ENCODE data around the gene STK4. TPM values are rescaled to one million over a fixed set of nuclear protein-coding genes. Genes with fewer than 3 reads are reported as not detected.

The STK4 gene
- total RNA-seq, 6 experiments from 2014 or later: 34.3 to 46.6 (median 36.6) TPM

DNA sequence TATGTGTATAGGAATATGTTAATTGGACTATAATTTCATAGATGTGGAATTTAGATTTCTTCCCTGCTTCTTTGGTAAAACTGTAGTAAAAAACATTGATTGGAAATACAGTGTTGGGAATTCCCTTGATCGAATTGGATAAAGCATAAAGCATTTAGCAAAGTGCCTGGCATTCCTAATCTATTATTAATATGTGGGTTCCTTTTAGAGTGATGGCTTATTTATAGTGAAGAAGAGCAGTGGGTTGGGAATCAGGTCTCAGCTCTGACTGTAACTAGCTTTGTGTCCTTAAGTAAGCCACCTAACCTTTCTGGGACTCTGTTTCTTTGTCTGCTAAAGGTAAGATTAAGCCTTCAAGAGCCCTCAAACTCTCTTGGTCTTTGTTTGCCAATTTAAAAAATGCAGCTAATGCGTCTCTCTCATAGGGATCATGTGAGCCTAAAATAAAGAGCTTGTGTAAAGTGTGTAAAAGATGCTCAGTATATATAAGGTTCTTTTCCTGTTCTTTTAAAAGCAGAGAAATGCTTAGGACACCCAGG is 81.3 kb downstream of the STK4 start:
- DNase-seq: no peak
- Mint-ChIP-seq H3K27ac (peak overlapping the region; percentile 27; the same call in 1 of the 2 replicates), H3K36me3 (ENCODE audit: low read depth) (peaks cover 24% of the 10 kb centered on the region), H3K9me3 (no peaks in the 10 kb centered on the region), H3K4me1 (ENCODE audit: low read depth) (peaks cover 74% of the 10 kb centered on the region), H3K4me3 (no peak overlapping the region), H3K27me3 (ENCODE audit: insufficient read depth) (no peaks in the 10 kb centered on the region)
- TF ChIP-seq, protein P1, sequence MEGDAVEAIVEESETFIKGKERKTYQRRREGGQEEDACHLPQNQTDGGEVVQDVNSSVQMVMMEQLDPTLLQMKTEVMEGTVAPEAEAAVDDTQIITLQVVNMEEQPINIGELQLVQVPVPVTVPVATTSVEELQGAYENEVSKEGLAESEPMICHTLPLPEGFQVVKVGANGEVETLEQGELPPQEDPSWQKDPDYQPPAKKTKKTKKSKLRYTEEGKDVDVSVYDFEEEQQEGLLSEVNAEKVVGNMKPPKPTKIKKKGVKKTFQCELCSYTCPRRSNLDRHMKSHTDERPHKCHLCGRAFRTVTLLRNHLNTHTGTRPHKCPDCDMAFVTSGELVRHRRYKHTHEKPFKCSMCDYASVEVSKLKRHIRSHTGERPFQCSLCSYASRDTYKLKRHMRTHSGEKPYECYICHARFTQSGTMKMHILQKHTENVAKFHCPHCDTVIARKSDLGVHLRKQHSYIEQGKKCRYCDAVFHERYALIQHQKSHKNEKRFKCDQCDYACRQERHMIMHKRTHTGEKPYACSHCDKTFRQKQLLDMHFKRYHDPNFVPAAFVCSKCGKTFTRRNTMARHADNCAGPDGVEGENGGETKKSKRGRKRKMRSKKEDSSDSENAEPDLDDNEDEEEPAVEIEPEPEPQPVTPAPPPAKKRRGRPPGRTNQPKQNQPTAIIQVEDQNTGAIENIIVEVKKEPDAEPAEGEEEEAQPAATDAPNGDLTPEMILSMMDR (IDR thresholded peaks at IDR 0.05): no peak

DNA sequence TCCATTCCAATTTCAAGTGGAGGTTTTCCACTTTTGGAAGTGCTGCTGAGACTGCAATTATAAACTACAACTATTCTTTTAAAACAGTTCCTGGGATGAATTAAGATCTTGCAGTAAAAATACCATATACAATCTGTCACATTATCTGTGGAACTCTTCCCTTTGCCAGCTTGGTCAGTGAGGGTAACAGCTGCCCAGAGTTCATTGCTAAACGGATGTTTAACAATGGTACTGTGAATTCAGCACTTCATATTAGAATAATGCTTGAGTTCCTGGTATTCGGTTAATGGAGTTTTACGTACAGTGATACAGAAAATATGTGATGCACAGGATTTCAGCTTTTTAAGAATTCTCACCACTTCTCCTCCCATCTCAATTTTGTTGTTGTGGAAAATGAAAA is 83.1 kb downstream of the STK4 start:
- Mint-ChIP-seq H3K4me3 (no peak overlapping the region), H3K36me3 (ENCODE audit: low read depth) (peaks cover 14% of the 10 kb centered on the region), H3K27ac (peak overlapping the region; percentile 34), H3K27me3 (ENCODE audit: insufficient read depth) (no peaks in the 10 kb centered on the region), H3K4me1 (ENCODE audit: low read depth) (peaks cover 72% of the 10 kb centered on the region), H3K9me3 (no peaks in the 10 kb centered on the region)
- TF ChIP-seq, protein P1 (IDR thresholded peaks at IDR 0.05): no peak
- no peak for DNase-seq

DNA sequence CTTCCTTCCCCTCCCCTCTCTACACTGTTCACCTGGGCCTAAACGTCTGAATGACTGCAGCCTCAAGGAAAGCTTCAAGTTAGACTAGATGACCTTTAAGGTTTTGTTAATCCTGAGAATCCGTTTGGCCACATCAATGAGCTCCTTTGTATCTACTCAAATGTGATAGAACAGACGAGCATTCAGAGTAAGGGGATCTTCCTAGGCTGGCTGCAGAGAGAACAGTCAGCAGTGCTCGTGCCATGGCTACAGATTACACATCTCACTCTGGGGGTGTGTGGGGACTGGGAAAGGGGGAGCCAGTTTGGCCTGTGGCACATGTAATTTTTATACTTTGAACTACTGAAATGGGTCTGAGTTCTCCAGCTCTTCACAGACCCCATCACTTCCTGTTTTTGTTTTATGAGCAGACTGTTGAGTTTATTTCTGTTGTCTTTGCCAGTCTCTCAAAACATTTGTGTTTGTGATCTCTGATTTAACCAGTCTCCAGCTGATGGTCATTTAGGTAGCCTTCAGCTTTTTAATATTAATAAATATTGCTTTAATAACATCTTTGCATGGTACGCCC is 83.7 kb downstream of the STK4 start:
- H3K27me3 Mint-ChIP-seq (ENCODE audit: insufficient read depth): no peaks in the 10 kb centered on the region
- H3K27ac Mint-ChIP-seq: peak overlapping the region; percentile 34
- TF ChIP-seq, protein P1 (IDR thresholded peaks at IDR 0.05): no peak
- DNase-seq: no peak
- H3K9me3 Mint-ChIP-seq: no peaks in the 10 kb centered on the region
- peaks cover 70% of the 10 kb centered on the region for H3K4me1 Mint-ChIP-seq (ENCODE audit: low read depth)
- no peak overlapping the region for H3K4me3 Mint-ChIP-seq
- peaks cover 19% of the 10 kb centered on the region for H3K36me3 Mint-ChIP-seq (ENCODE audit: low read depth)

DNA sequence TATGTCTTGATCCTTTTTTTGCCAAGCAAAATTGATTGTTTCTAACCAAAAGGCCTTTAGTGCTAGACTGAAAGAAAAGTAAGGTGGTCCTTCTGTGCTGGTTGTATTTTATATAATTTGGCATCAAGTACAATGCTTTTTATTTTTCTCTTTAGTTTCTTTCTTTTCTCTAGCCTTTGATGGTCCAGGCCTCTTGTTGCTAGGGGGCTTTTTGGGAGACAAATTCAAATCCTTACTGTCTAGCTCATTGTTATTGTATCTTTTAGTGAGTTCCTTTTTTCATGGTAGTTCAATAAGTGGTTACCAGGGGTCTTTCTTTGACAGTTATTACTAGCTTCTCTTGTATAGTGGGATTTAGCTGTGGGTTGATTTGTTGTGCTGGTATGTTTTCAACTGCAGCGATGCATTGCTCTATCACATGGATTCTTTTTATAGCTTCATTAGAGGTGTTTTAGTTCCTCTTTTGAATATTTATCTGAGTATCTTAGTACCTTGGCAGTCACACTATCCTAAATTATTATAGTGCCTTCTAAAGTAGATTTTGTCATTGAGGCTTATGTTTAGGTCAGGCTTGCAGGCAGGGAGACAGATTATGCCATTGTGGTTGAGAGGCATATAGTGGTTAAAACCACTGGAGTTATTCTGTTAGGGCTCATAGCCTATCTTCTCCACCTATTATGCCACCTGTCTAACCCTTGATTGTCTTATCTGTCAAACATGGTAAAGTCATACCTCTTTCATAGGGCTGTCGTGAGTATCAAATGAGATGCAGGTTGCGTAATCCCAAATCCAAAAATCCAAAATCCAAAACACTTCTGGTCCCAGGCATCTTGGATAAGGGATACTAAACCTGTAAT is 85.1 kb downstream of the STK4 start:
- no peaks in the 10 kb centered on the region for H3K27me3 Mint-ChIP-seq (ENCODE audit: insufficient read depth)
- H3K9me3 Mint-ChIP-seq: no peaks in the 10 kb centered on the region
- no peak overlapping the region for H3K4me3 Mint-ChIP-seq
- peaks cover 76% of the 10 kb centered on the region for H3K4me1 Mint-ChIP-seq (ENCODE audit: low read depth)
- H3K36me3 Mint-ChIP-seq (ENCODE audit: low read depth): peaks cover 28% of the 10 kb centered on the region
- no peak overlapping the region for H3K27ac Mint-ChIP-seq
- TF ChIP-seq, protein P1 (IDR thresholded peaks at IDR 0.05): no peak
- no peak for DNase-seq

DNA sequence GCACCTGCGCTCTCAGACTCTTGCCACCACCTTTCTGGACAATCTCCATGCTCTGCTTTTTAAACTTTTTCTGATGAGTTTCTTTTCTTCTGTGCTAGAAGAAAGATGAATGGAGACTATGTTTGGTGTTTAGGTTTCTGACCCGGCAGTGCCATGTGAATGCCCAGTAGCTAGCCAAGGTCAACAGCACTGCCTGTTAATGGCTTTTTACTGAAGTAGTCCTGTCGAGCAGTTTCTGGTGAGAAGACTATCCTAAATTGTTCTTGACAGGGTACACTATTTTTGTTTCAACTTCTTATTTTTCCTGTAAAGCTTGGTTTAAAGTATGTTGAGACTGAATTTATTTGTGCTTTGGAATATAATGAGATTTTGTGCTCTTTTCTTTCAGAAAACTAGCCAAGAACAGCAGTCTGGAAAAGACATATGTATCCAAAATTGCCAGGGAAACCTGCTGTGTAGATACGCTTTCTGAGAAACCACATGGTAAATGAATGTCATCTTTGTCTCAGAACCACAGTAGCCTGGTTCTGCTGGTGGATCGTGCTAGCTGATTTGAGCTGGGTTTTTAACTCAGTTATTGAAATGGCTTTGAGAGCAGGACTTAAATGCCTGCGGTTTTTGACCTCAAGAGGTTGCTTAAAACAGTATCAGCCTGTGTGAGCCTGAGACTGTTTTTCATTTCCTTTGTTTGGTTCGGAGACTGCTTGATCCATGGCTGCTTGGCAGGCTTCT is 86.6 kb downstream of the STK4 start:
- TF ChIP-seq, protein P1 (IDR thresholded peaks at IDR 0.05): no peak
- H3K4me1 Mint-ChIP-seq (ENCODE audit: low read depth): peaks cover 66% of the 10 kb centered on the region
- H3K27ac Mint-ChIP-seq: peak overlapping the region; percentile 81

More for the DNA sequence above, 86.6 kb downstream of the STK4 start:
- Mint-ChIP-seq H3K9me3 (no peaks in the 10 kb centered on the region), H3K36me3 (ENCODE audit: low read depth) (peaks cover 30% of the 10 kb centered on the region), H3K4me3 (peak overlapping the region; percentile 34; the same call in 1 of the 2 replicates), H3K27me3 (ENCODE audit: insufficient read depth) (no peaks in the 10 kb centered on the region)
- DNase-seq: peak; percentile 35

Measured in HFFc6 (cell line).